Activated naive CD4-positive, alpha-beta T cell treated with anti-CD3 and anti-CD28 coated beads, Interleukin-2, amount 50 U/mL, for 16 hours (primary cell): ENCODE results near the gene OVCH1.
"Not testable (repeated sequence)": the region's sequence is repeated elsewhere in the genome, so short reads cannot be mapped to it uniquely, and the experiment has no call there.

Experiments
- DNase-seq: peaks from one replicate; pipeline ENCODE4 v3.0.0-alpha.2; 2020

Gene OVCH1

GRCh38 chr12:29486972-29487371 is 10.5 kb downstream of the OVCH1 start:
- DNase-seq = no peak

GRCh38 chr12:29463198-29463597 is 34.3 kb downstream of the OVCH1 start:
- no peak for DNase-seq

GRCh38 chr12:29460082-29460481 is 37.4 kb downstream of the OVCH1 start:
- no peak for DNase-seq

GRCh38 chr12:29455087-29455486 is 42.4 kb downstream of the OVCH1 start:
- no peak for DNase-seq

- DNase-seq = no peak
Observed at GRCh38 chr12:29451888-29452287, 45.6 kb downstream of the OVCH1 start.

GRCh38 chr12:29448157-29448556 is 49.3 kb downstream of the OVCH1 start:
- no peak for DNase-seq

- no peak for DNase-seq
Observed at GRCh38 chr12:29447285-29447975, 50.1 kb downstream of the OVCH1 start.

- DNase-seq = no peak
Observed at GRCh38 chr12:29439506-29439905, 58.0 kb downstream of the OVCH1 start.

- no peak for DNase-seq
Observed at GRCh38 chr12:29438752-29439408, 58.6 kb downstream of the OVCH1 start.

- no peak for DNase-seq
Observed at GRCh38 chr12:29437575-29437974, 59.9 kb downstream of the OVCH1 start.

- not testable (repeated sequence) for DNase-seq
Observed at GRCh38 chr12:29436815-29437214, 60.7 kb downstream of the OVCH1 start.

GRCh38 chr12:29431513-29431912 is 66.0 kb downstream of the OVCH1 start:
- DNase-seq = no peak

- DNase-seq = no peak
Observed at GRCh38 chr12:29430716-29431044, 66.8 kb downstream of the OVCH1 start.

- DNase-seq = no peak
Observed at GRCh38 chr12:29429999-29430715, 67.3 kb downstream of the OVCH1 start.

- no peak for DNase-seq
Observed at GRCh38 chr12:29428633-29429032, 68.9 kb downstream of the OVCH1 start.

- DNase-seq = no peak
Observed at GRCh38 chr12:29427964-29428363, 69.5 kb downstream of the OVCH1 start.

GRCh38 chr12:29426498-29426897 is 71.0 kb downstream of the OVCH1 start:
- no peak for DNase-seq

GRCh38 chr12:29425722-29426121 is 71.8 kb downstream of the OVCH1 start:
- DNase-seq = no peak

- DNase-seq = no peak
Observed at GRCh38 chr12:29416748-29417147, 80.7 kb downstream of the OVCH1 start.

- DNase-seq = no peak
Observed at GRCh38 chr12:29415111-29415510, 82.4 kb downstream of the OVCH1 start.

GRCh38 chr12:29414368-29414767 is 83.1 kb downstream of the OVCH1 start:
- DNase-seq = no peak

GRCh38 chr12:29405561-29405960 is 91.9 kb downstream of the OVCH1 start:
- DNase-seq = no peak

- no peak for DNase-seq
Observed at GRCh38 chr12:29403991-29404390, 93.5 kb downstream of the OVCH1 start.

- no peak for DNase-seq
Observed at GRCh38 chr12:29402437-29402836, 95.0 kb downstream of the OVCH1 start.
